ENCODE data around the gene CRYZL1. TPM values are rescaled to one million over a fixed set of nuclear protein-coding genes. Genes with fewer than 3 reads are reported as not detected.
"Not testable (repeated sequence)": the region's sequence is repeated elsewhere in the genome, so short reads cannot be mapped to it uniquely, and the experiment has no call there.

The CRYZL1 gene
- total and polyA plus RNA-seq, 2 experiments from 2014 or later: 13.6 to 37.4 TPM

GRCh38 chr21:33618407-33618806, 23.1 kb downstream of the CRYZL1 start:
- DNase-seq: no peak
- H3K9me3 ChIP-seq (ENCODE audit: low read depth): no peaks in the 10 kb centered on the region
- no peak overlapping the region for H3K4me3 ChIP-seq
- peaks cover 26% of the 10 kb centered on the region for H3K36me3 ChIP-seq (ENCODE audit: low read depth)
- no peak overlapping the region for H2AFZ ChIP-seq
- WGBS, 2 experiments (ENCODE audit: low coverage in 1 of 2, low lambda C conversion rate in 2 of 2, missing lambda C conversion rate in 2 of 2): 92 to 100% methylated on average over 2 of the region's 2 CpGs
- no peaks in the 10 kb centered on the region for H3K27me3 ChIP-seq (replicated peaks; ENCODE audit: insufficient read depth)
- no peak overlapping the region for H3K4me2 ChIP-seq (ENCODE audit: unreplicated experiment)
- H3F3A ChIP-seq (ENCODE audit: insufficient read depth): no peaks in the 10 kb centered on the region
- H4K20me1 ChIP-seq (ENCODE audit: insufficient read depth): no peaks in the 10 kb centered on the region
- in situ Hi-C loops (cut with MboI): no loop called here
- no peak overlapping the region for H3K27ac ChIP-seq
- H3K9me2 ChIP-seq (ENCODE audit: insufficient read depth): no peaks in the 10 kb centered on the region
- TF ChIP-seq EZH2phosphoT487 (IDR thresholded peaks at IDR 0.05; ENCODE audit: insufficient read depth, low read depth): no peak
- TF ChIP-seq EZH2 (IDR thresholded peaks at IDR 0.05; ENCODE audit: insufficient read depth, poor library complexity, severe bottlenecking): no peak
- no peak overlapping the region for H3K9ac ChIP-seq
- H3K4me1 ChIP-seq (ENCODE audit: insufficient read depth): no peaks in the 10 kb centered on the region
- H3K79me2 ChIP-seq (ENCODE audit: insufficient read depth): no peaks in the 10 kb centered on the region

GRCh38 chr21:33617565-33617964, 24.0 kb downstream of the CRYZL1 start:
- WGBS, 2 experiments (ENCODE audit: low coverage in 1 of 2, low lambda C conversion rate in 2 of 2, missing lambda C conversion rate in 2 of 2): 97 to 99% methylated on average over 11 of the region's 11 CpGs
- H3K9me3 ChIP-seq (ENCODE audit: low read depth); H3K9me2 ChIP-seq (ENCODE audit: insufficient read depth); in situ Hi-C loops (cut with MboI); DNase-seq; H3K4me1 ChIP-seq (ENCODE audit: insufficient read depth); H3K27me3 ChIP-seq (replicated peaks; ENCODE audit: insufficient read depth); H3K4me3 ChIP-seq; H3K79me2 ChIP-seq (ENCODE audit: insufficient read depth); H2AFZ ChIP-seq; H3F3A ChIP-seq (ENCODE audit: insufficient read depth); H3K27ac ChIP-seq; H3K4me2 ChIP-seq (ENCODE audit: unreplicated experiment); H3K9ac ChIP-seq; H4K20me1 ChIP-seq (ENCODE audit: insufficient read depth): not testable (repeated sequence)
- peaks cover 33% of the 10 kb centered on the region for H3K36me3 ChIP-seq (ENCODE audit: low read depth)

- no peak overlapping the region for H3K27ac ChIP-seq
- H3K27me3 ChIP-seq (replicated peaks; ENCODE audit: insufficient read depth): no peaks in the 10 kb centered on the region
- H4K20me1 ChIP-seq (ENCODE audit: insufficient read depth): no peaks in the 10 kb centered on the region
- peaks cover 4% of the 10 kb centered on the region; the same call in 1 of the 2 replicates for H3K4me1 ChIP-seq (ENCODE audit: insufficient read depth)
- no peaks in the 10 kb centered on the region for H3K79me2 ChIP-seq (ENCODE audit: insufficient read depth)
- DNase-seq: no peak
- no peak overlapping the region for H3K9ac ChIP-seq
- in situ Hi-C loops (cut with MboI): no loop called here
- H3K4me2 ChIP-seq (ENCODE audit: unreplicated experiment): no peak overlapping the region
- peaks cover 20% of the 10 kb centered on the region for H3F3A ChIP-seq (ENCODE audit: insufficient read depth)
- no peak overlapping the region for H2AFZ ChIP-seq
- H3K9me2 ChIP-seq (ENCODE audit: insufficient read depth): no peaks in the 10 kb centered on the region
- no peaks in the 10 kb centered on the region for H3K9me3 ChIP-seq (ENCODE audit: low read depth)
- 98% methylated on average over 7 of the region's 7 CpGs for WGBS, 2 experiments (ENCODE audit: low coverage in 1 of 2, low lambda C conversion rate in 2 of 2, missing lambda C conversion rate in 2 of 2)
- H3K4me3 ChIP-seq: no peak overlapping the region
- TF ChIP-seq EZH2phosphoT487 (IDR thresholded peaks at IDR 0.05; ENCODE audit: insufficient read depth, low read depth): no peak
- no peak for TF ChIP-seq EZH2 (IDR thresholded peaks at IDR 0.05; ENCODE audit: insufficient read depth, poor library complexity, severe bottlenecking)
- peaks cover 28% of the 10 kb centered on the region for H3K36me3 ChIP-seq (ENCODE audit: low read depth)
Measured at GRCh38 chr21:33611006-33611744, 30.4 kb downstream of the CRYZL1 start.

- TF ChIP-seq EZH2 (IDR thresholded peaks at IDR 0.05; ENCODE audit: insufficient read depth, poor library complexity, severe bottlenecking) (no peak), EZH2phosphoT487 (IDR thresholded peaks at IDR 0.05; ENCODE audit: insufficient read depth, low read depth) (no peak)
- 36% methylated on average over 1 of the region's 1 CpG for WGBS, 2 experiments (ENCODE audit: low coverage in 1 of 2, low lambda C conversion rate in 2 of 2, missing lambda C conversion rate in 2 of 2)
- Histone ChIP-seq H3K4me2 (ENCODE audit: unreplicated experiment) (no peak overlapping the region), H3K27me3 (replicated peaks; ENCODE audit: insufficient read depth) (no peaks in the 10 kb centered on the region), H3K4me3 (no peak overlapping the region), H3K79me2 (ENCODE audit: insufficient read depth) (no peaks in the 10 kb centered on the region), H3K4me1 (ENCODE audit: insufficient read depth) (peaks cover 4% of the 10 kb centered on the region; the same call in 1 of the 2 replicates), H3K27ac (peak overlapping the region; percentile 25; the same call in 1 of the 2 replicates), H3K9me3 (ENCODE audit: low read depth) (no peaks in the 10 kb centered on the region), H3K36me3 (ENCODE audit: low read depth) (peaks cover 28% of the 10 kb centered on the region), H2AFZ (no peak overlapping the region), H4K20me1 (ENCODE audit: insufficient read depth) (no peaks in the 10 kb centered on the region), H3K9ac (no peak overlapping the region), H3F3A (ENCODE audit: insufficient read depth) (peaks cover 20% of the 10 kb centered on the region), H3K9me2 (ENCODE audit: insufficient read depth) (no peaks in the 10 kb centered on the region)
- peak; percentile 60 for DNase-seq
- in situ Hi-C loops (cut with MboI): no loop called here
Measured at GRCh38 chr21:33608559-33608958, 33.0 kb downstream of the CRYZL1 start.
